Measurements from ENCODE around the gene PLXNA4. TPM values are rescaled to one million over a fixed set of nuclear protein-coding genes. Genes with fewer than 3 reads are reported as not detected.

PLXNA4 gene
- total RNA-seq, 1 donor from 2014 or later = 16.2 TPM

- DNase-seq = no peak
- Mint-ChIP-seq H3K9me3 (ENCODE audit: unreplicated experiment) (no peaks in the 10 kb centered on the region), H3K27ac (ENCODE audit: unreplicated experiment) (no peak overlapping the region), H3K4me3 (ENCODE audit: unreplicated experiment) (no peak overlapping the region), H3K4me1 (ENCODE audit: low read depth, unreplicated experiment) (peaks cover 21% of the 10 kb centered on the region), H3K27me3 (ENCODE audit: unreplicated experiment) (peaks cover 7% of the 10 kb centered on the region), H3K36me3 (ENCODE audit: unreplicated experiment) (peaks cover 6% of the 10 kb centered on the region)
- TF ChIP-seq CTCF (IDR thresholded peaks at IDR 0.05; ENCODE audit: partially characterized antibody, unreplicated experiment) = no peak
Observed at GRCh38 chr7:132225216-132226030, 350.8 kb downstream of the PLXNA4 start.

GRCh38 chr7:132221356-132221755, 354.9 kb downstream of the PLXNA4 start:
- Mint-ChIP-seq H3K9me3 (ENCODE audit: unreplicated experiment) (no peaks in the 10 kb centered on the region), H3K4me3 (ENCODE audit: unreplicated experiment) (no peak overlapping the region), H3K27me3 (ENCODE audit: unreplicated experiment) (peaks cover 2% of the 10 kb centered on the region), H3K27ac (ENCODE audit: unreplicated experiment) (no peak overlapping the region), H3K36me3 (ENCODE audit: unreplicated experiment) (peaks cover 6% of the 10 kb centered on the region), H3K4me1 (ENCODE audit: low read depth, unreplicated experiment) (peaks cover 12% of the 10 kb centered on the region)
- no peak for TF ChIP-seq CTCF (IDR thresholded peaks at IDR 0.05; ENCODE audit: partially characterized antibody, unreplicated experiment)
- no peak for DNase-seq

GRCh38 chr7:132220060-132220459, 356.2 kb downstream of the PLXNA4 start:
- peaks cover 3% of the 10 kb centered on the region for H3K4me1 Mint-ChIP-seq (ENCODE audit: low read depth, unreplicated experiment)
- peaks cover 2% of the 10 kb centered on the region for H3K27me3 Mint-ChIP-seq (ENCODE audit: unreplicated experiment)
- H3K27ac Mint-ChIP-seq (ENCODE audit: unreplicated experiment) = no peak overlapping the region
- H3K4me3 Mint-ChIP-seq (ENCODE audit: unreplicated experiment) = no peak overlapping the region
- no peaks in the 10 kb centered on the region for H3K9me3 Mint-ChIP-seq (ENCODE audit: unreplicated experiment)
- H3K36me3 Mint-ChIP-seq (ENCODE audit: unreplicated experiment) = peaks cover 6% of the 10 kb centered on the region
- no peak for TF ChIP-seq CTCF (IDR thresholded peaks at IDR 0.05; ENCODE audit: partially characterized antibody, unreplicated experiment)
- no peak for DNase-seq

GRCh38 chr7:132218876-132219275, 357.4 kb downstream of the PLXNA4 start:
- no peak for DNase-seq
- Mint-ChIP-seq H3K4me1 (ENCODE audit: low read depth, unreplicated experiment) (peaks cover 3% of the 10 kb centered on the region), H3K4me3 (ENCODE audit: unreplicated experiment) (no peak overlapping the region), H3K36me3 (ENCODE audit: unreplicated experiment) (no peaks in the 10 kb centered on the region), H3K27me3 (ENCODE audit: unreplicated experiment) (peaks cover 2% of the 10 kb centered on the region), H3K27ac (ENCODE audit: unreplicated experiment) (no peak overlapping the region), H3K9me3 (ENCODE audit: unreplicated experiment) (no peaks in the 10 kb centered on the region)
- TF ChIP-seq CTCF (IDR thresholded peaks at IDR 0.05; ENCODE audit: partially characterized antibody, unreplicated experiment) = no peak

- Mint-ChIP-seq H3K27me3 (ENCODE audit: unreplicated experiment) (peaks cover 3% of the 10 kb centered on the region), H3K9me3 (ENCODE audit: unreplicated experiment) (peaks cover 5% of the 10 kb centered on the region), H3K36me3 (ENCODE audit: unreplicated experiment) (peaks cover 4% of the 10 kb centered on the region), H3K4me3 (ENCODE audit: unreplicated experiment) (no peak overlapping the region), H3K4me1 (ENCODE audit: low read depth, unreplicated experiment) (peaks cover 3% of the 10 kb centered on the region), H3K27ac (ENCODE audit: unreplicated experiment) (no peak overlapping the region)
- no peak for TF ChIP-seq CTCF (IDR thresholded peaks at IDR 0.05; ENCODE audit: partially characterized antibody, unreplicated experiment)
- DNase-seq = no peak
Observed at GRCh38 chr7:132216847-132217525, 359.3 kb downstream of the PLXNA4 start.
